GM10266 (cell line): ENCODE results near the gene EXOC3L1.

Source experiments
- DNase-seq: peaks from one replicate; pipeline ENCODE4 v3.0.0; 2012; ENCODE audit errors: extremely low spot score
- CTCF ChIP-seq: IDR thresholded peaks from 2 replicates; pipeline ENCODE4 v1.5.1; 2012; ENCODE audit warnings: mild to moderate bottlenecking, low read depth; ENCODE audit not compliant: control insufficient read depth, insufficient read depth; ENCODE audit errors: missing control alignments

The EXOC3L1 gene

GRCh38 chr16:67195676-67196075 lies 5.7 kb upstream of the EXOC3L1 start:
- no peak for DNase-seq
- TF ChIP-seq CTCF, result no peak

GRCh38 chr16:67194260-67194659 lies 4.3 kb upstream of the EXOC3L1 start:
- DNase-seq, result no peak
- TF ChIP-seq CTCF, result no peak

- peak; percentile 22 for DNase-seq
- no peak for TF ChIP-seq CTCF
These were observed 3.6 kb upstream of the EXOC3L1 start for GRCh38 chr16:67193536-67193935.

DNA sequence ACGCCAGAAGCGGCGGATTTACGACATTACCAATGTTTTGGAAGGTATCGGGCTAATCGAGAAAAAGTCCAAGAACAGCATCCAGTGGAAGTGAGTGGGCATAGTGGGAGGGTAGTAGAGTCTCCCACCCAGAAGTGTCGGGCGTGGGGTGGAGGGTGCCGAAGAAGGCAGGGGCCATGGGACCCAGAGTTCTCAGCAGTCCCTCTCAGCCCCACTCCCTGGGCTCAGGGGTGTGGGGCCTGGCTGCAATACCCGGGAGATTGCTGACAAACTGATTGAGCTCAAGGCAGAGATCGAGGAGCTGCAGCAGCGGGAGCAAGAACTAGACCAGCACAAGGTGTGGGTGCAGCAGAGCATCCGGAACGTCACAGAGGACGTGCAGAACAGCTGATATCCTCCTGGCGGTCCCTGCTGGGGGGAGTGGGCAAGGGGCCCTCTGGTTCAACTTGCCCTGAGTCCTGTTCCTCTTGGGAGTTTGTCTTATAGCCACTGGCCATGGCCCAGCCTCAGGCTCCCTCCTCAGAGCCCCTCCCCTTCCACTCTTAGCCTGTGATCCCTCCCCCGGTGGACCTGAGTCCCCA lies 2.9 kb upstream of the EXOC3L1 start:
- DNase-seq, result peak; percentile 46
- TF ChIP-seq CTCF, result no peak

DNA sequence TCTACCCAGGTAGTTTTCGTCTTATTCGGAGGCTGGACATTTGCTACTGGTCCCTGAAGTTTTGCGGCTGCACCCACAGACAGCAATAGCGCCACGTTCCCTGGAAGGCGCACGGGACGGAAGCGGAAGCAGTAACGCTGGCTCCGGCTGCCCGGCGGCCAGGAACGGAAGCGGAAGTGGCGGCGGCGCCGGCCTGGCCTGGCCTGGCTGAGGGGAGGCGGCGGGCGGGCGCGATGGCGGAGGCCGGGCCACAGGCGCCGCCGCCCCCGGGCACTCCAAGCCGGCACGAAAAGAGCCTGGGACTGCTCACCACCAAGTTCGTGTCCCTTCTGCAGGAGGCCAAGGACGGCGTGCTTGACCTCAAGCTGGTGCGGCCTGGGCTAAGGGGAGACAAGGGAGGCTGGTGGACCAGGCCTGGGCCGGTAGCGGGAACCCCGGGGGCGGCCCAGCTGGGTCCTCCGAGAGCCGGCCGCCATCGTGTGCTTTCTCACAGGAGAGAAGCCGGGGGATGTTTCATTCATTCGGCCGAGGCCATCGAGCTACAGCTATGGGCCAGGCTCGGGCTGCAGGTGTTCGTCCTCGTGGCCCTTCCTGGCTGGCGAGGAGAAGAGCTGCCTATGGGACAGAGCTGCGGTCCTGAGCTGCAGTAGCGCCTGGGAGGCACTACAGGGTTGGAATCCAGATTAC lies 2.2 kb upstream of the EXOC3L1 start, which contains the start of gene E2F4:
TSS of gene E2F4 (plus strand) at position 161 of the 687 bp plus-strand sequence. CDS start at position 234, 73 bp downstream.
- TF ChIP-seq CTCF, result no peak
- peak; percentile 97 for DNase-seq

GRCh38 chr16:67191411-67191994 lies 1.6 kb upstream of the EXOC3L1 start:
- no peak for TF ChIP-seq CTCF
- DNase-seq, result peak; percentile 22
